Raji (cell line): ENCODE measurements around the gene ACBD5.
A peak's percentile ranks its signal among the peaks of the same experiment; 100 is the strongest.

Source experiments
- POLR2A ChIP-seq: IDR thresholded peaks from 2 replicates; pipeline ENCODE4 v1.6.1; 2011; ENCODE audit warnings: low read depth, low read length, control low read depth; ENCODE audit not compliant: insufficient read depth

Gene ACBD5

DNA sequence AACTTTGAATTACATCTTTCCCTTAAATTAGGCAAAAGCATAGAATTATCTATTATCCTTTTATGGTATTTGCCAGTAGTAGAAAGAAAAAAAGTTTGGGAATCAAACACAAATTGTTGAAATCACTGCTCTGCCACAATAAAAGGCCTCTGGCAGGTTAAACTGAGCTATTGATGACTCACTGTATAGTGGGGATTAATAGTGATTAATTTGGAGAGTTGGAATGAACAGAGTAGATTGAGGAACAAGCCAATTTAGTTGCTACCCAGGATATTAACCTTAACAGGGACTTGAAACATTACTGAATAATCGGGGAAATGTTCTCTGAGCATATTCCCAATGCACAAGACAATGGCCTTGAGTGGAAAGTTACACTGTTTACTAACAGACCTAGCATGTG, 52.3 kb downstream of the ACBD5 start:
- TF ChIP-seq POLR2A, result no peak

DNA sequence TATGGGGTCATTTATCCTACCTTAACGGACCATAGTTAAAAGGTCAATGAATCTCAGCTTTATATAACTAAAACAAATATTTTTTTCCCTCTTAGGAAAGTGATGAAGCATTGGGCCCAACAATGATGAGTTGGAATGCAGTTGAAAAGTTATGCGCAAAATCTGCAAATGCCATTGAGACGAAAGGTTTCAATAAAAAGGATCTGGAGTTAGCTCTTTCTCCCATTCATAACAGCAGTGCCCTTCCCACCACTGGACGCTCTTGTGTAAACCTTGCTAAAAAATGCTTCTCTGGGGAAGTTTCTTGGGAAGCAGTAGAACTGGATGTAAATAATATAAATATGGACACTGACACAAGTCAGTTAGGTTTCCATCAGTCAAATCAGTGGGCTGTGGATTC, 70.7 kb downstream of the ACBD5 start:
- no peak for TF ChIP-seq POLR2A

DNA sequence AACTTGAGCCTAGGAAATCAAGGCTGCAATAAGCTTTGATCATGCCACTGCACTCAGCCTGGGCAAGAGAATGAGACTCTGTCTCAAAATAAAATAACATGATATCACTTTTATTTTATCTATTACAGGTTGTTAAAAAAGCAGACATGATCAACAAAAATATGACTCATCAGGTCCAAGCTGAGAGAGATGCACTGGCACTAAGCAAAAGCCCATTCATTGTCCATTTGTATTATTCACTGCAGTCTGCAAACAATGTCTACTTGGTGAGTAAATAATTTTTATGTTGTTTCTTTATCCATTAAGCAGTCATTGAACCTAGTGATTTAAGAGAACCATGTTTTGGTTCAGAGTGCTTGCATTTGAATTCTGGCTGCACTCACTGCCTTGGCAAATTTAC, 82.2 kb downstream of the ACBD5 start:
- no peak for TF ChIP-seq POLR2A

DNA sequence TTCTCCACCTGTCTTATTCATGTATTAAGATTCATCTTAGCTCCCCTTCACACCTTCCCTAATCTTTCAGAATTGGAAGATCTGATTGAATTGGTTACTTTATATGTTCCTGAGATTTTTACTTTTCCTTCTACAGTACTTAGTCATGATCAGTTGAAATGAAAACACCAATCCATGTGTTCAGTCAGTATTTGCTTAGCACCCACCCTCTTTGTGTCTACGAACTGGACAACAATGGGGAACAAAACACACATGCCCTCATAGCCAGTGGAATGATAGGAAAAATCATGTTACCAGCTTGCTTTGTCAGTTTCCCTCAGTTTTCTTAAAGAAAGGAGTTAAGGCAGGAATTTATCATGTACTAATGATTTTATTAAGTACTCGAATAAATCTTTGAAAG, 83.4 kb downstream of the ACBD5 start:
- no peak for TF ChIP-seq POLR2A

DNA sequence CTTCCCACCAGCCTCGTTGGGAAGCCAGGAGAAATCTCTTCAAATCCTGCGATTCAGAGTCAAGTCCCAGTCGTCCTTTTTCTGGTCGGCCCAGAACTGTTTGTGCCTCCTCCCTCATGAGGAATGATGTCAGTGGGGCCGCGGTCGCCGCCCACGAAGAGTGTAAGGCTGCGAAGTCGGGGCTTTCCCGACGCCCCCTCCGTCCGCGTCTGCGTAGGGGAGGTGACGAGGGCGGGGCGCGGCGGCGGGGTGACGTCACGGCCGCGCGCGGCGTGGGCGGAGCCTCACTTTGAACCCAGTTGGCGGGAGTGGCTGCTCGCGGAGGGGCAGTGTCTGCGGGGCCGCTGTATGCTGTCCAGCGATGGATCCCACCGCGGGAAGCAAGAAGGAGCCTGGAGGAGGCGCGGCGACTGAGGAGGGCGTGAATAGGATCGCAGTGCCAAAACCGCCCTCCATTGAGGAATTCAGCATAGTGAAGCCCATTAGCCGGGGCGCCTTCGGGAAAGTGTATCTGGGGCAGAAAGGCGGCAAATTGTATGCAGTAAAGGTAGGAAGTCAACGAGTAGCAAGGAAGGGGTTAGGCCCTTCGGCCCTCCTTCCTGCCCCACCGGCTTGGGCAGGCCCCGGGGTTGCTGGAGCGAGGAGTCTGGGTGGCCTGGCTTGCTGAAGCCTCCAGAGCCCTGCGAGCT, 85.4 kb downstream of the ACBD5 start, which contains the start of gene MASTL:
Gene MASTL (plus strand): TSS at position 287 of the 689 bp plus-strand sequence. CDS start 75 bp downstream, at position 362.
- TF ChIP-seq POLR2A, result peak; percentile 86

DNA sequence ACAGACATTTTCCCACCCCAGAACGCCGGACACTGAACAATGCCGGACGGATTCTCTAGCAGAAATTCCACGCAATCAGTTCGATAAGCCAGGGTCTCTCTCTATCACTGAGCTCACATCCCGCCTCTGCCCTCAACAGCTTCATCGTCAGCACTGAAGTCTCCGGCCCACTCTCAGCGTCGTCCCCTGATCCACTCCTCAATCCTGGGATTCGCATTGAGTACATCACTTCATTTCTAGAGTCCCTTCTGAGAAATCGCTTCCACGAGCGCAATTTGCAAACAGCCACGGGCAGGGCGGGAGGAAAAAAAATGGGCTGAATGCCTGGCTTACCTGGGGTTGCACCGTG, 86.8 kb downstream of the ACBD5 start:
- no peak for TF ChIP-seq POLR2A

- TF ChIP-seq POLR2A, result no peak
Observed at GRCh38 chr10:27153329-27153728, 87.3 kb downstream of the ACBD5 start.

GRCh38 chr10:27152687-27153086, 87.9 kb downstream of the ACBD5 start:
- TF ChIP-seq POLR2A, result no peak

DNA sequence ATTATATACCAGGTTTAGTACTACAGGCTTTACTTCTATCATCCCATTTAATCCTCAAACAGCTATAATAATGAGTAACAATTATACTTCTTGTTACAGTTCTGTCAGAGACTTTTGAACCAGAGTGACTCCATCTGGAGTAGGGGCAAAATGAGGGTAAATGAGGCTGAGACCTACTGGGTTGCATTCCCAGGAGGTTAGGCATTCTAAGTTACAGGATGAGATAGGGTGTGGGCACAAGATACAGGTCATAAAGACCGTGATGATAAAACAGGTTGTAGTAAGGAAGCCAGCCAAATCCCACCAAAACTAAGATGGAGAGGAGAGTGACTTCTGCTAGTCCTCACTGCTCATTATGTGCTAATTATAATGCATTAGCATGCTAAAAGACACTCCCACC, 90.3 kb downstream of the ACBD5 start:
- TF ChIP-seq POLR2A, result no peak

GRCh38 chr10:27147701-27148100, 92.9 kb downstream of the ACBD5 start:
- TF ChIP-seq POLR2A, result no peak

- TF ChIP-seq POLR2A, result no peak
Observed at GRCh38 chr10:27145937-27146336, 94.7 kb downstream of the ACBD5 start.
